Vagina (tissue), 2 donors: Measurements from ENCODE around the gene ORC4. TPM values are rescaled to one million over a fixed set of nuclear protein-coding genes. Genes with fewer than 3 reads are reported as not detected.
A peak's percentile ranks its signal among the peaks of the same experiment; 100 is the strongest.

Source experiments
- DNase-seq, 2 donors: peaks; one replicate each; pipeline ENCODE4 v3.0.0-alpha.2; 2017; ENCODE audit errors: extremely low spot score in 2 of 2
- H3K27ac ChIP-seq: fragments of 200-600 bp; sonication (generic); one replicate; pipeline ENCODE4 v1.5.1; 2019
- H3K27me3 ChIP-seq: fragments of 200-600 bp; sonication (generic); one replicate; pipeline ENCODE4 v1.5.1; 2019
- H3K36me3 ChIP-seq, 2 donors: fragments of 200-600 bp; sonication (generic); one replicate each; pipeline ENCODE4 v1.5.1; 2017 to 2019
- H3K4me1 ChIP-seq: fragments of 200-600 bp; sonication (generic); one replicate; pipeline ENCODE4 v1.5.1; 2019
- H3K4me3 ChIP-seq, 2 donors: fragments of 200-600 bp; sonication (generic); 1 replicate in 1 of 2; 2 replicates in 1 of 2; pipeline ENCODE4 v1.5.1; 2016 to 2019
- H3K9me3 ChIP-seq: fragments of 200-600 bp; sonication (generic); one replicate; pipeline ENCODE4 v1.5.1; 2019
- CTCF ChIP-seq, 3 experiments: fragments of 450-650 bp in 2 of 3; fragments of 200-600 bp in 1 of 3; sonication (generic) in 1 of 3; IDR thresholded peaks; one replicate each; pipeline ENCODE4 v1.5.1; 2017 to 2019; ENCODE audit warnings: antibody characterized with exemption in 3 of 3, mild to moderate bottlenecking in 2 of 3, moderate library complexity in 2 of 3
- POLR2A ChIP-seq, 2 donors: fragments of 450-650 bp; IDR thresholded peaks; one replicate each; pipeline ENCODE4 v1.6.1; 2017; ENCODE audit warnings: antibody characterized with exemption in 2 of 2, mild to moderate bottlenecking in 2 of 2, moderate library complexity in 2 of 2
- POLR2AphosphoS5 ChIP-seq, 2 donors: sonication (generic); formaldehyde crosslinking; IDR thresholded peaks; one replicate each; pipeline ENCODE4 v1.9.0; 2017; ENCODE audit warnings: antibody characterized with exemption in 2 of 2, mild to moderate bottlenecking in 2 of 2, low read depth in 1 of 2; ENCODE audit not compliant: insufficient read depth in 1 of 2
- intact Hi-C: fragments of 100-400 bp; cut with DNase I; formaldehyde crosslinking; loops from one replicate; pipeline ENCODE4 v1.15.1; 2023
- total RNA-seq: library from RNA; depleted of rRNA; stranded (reverse); fragments of >200 nt; gene quantifications from one replicate; pipeline ENCODE4 v1.2.3, GENCODE V29; 2016

ORC4 gene
- total RNA-seq, 1 donor from 2014 or later = 25.5 TPM

- no peak for TF ChIP-seq POLR2AphosphoS5 (IDR thresholded peaks at IDR 0.05; ENCODE audit: insufficient read depth in 1 of 2, low read depth in 1 of 2)
- no peak for TF ChIP-seq POLR2A (IDR thresholded peaks at IDR 0.05)
- TF ChIP-seq CTCF (IDR thresholded peaks at IDR 0.05) = no peak
These were observed 103.8 kb downstream of the ORC4 start for GRCh38 chr2:147916723-147917122.

GRCh38 chr2:147916067-147916466 is 104.5 kb downstream of the ORC4 start:
- Histone ChIP-seq H3K27ac (no peak overlapping the region), H3K9me3 (no peaks in the 10 kb centered on the region), H3K4me3 (no peak overlapping the region), H3K36me3 (peaks cover 0 to 18% of the 10 kb centered on the region in 2 donors), H3K4me1 (no peaks in the 10 kb centered on the region), H3K27me3 (no peaks in the 10 kb centered on the region)
- intact Hi-C loops = no loop called here
- no peak for DNase-seq
- no peak for TF ChIP-seq POLR2A (IDR thresholded peaks at IDR 0.05)
- TF ChIP-seq POLR2AphosphoS5 (IDR thresholded peaks at IDR 0.05; ENCODE audit: insufficient read depth in 1 of 2, low read depth in 1 of 2) = no peak
- TF ChIP-seq CTCF (IDR thresholded peaks at IDR 0.05) = no peak

More at GRCh38 chr2:147916723-147917122, 103.8 kb downstream of the ORC4 start:
- no peaks in the 10 kb centered on the region for H3K9me3 ChIP-seq
- no peak overlapping the region for H3K27ac ChIP-seq
- H3K4me1 ChIP-seq = no peaks in the 10 kb centered on the region
- DNase-seq = no peak
- H3K4me3 ChIP-seq = no peak overlapping the region
- H3K27me3 ChIP-seq = no peaks in the 10 kb centered on the region
- H3K36me3 ChIP-seq = peaks cover 0 to 18% of the 10 kb centered on the region in 2 donors
- intact Hi-C loops = no loop called here

GRCh38 chr2:147913701-147914480 is 106.6 kb downstream of the ORC4 start:
- no peaks in the 10 kb centered on the region for H3K4me1 ChIP-seq
- no peak overlapping the region for H3K4me3 ChIP-seq
- H3K27ac ChIP-seq = no peak overlapping the region
- no peaks in the 10 kb centered on the region for H3K9me3 ChIP-seq
- intact Hi-C loops = no loop called here
- H3K27me3 ChIP-seq = no peaks in the 10 kb centered on the region
- no peak for TF ChIP-seq CTCF (IDR thresholded peaks at IDR 0.05)
- TF ChIP-seq POLR2AphosphoS5 (IDR thresholded peaks at IDR 0.05; ENCODE audit: insufficient read depth in 1 of 2, low read depth in 1 of 2) = no peak
- TF ChIP-seq POLR2A (IDR thresholded peaks at IDR 0.05) = no peak
- H3K36me3 ChIP-seq = peaks cover 0 to 10% of the 10 kb centered on the region in 2 donors
- no peak for DNase-seq

- TF ChIP-seq CTCF (IDR thresholded peaks at IDR 0.05) (peak; percentile 60 to 84 (median 78)), POLR2AphosphoS5 (IDR thresholded peaks at IDR 0.05; ENCODE audit: insufficient read depth in 1 of 2, low read depth in 1 of 2) (no peak)
- H3K27ac ChIP-seq = no peak overlapping the region
- H3K27me3 ChIP-seq = no peaks in the 10 kb centered on the region
- DNase-seq = no peak
- intact Hi-C loops = no loop called here
- no peaks in the 10 kb centered on the region for H3K9me3 ChIP-seq
- H3K4me3 ChIP-seq = no peak overlapping the region
- H3K4me1 ChIP-seq = no peaks in the 10 kb centered on the region
- H3K36me3 ChIP-seq = no peaks in the 10 kb centered on the region
These were observed 109.5 kb downstream of the ORC4 start for GRCh38 chr2:147910990-147911473.

GRCh38 chr2:147909178-147909577 is 111.4 kb downstream of the ORC4 start:
- no peak for TF ChIP-seq POLR2AphosphoS5 (IDR thresholded peaks at IDR 0.05; ENCODE audit: insufficient read depth in 1 of 2, low read depth in 1 of 2)
- no peak for TF ChIP-seq POLR2A (IDR thresholded peaks at IDR 0.05)
- TF ChIP-seq CTCF (IDR thresholded peaks at IDR 0.05) = no peak

More at GRCh38 chr2:147909178-147909577, 111.4 kb downstream of the ORC4 start:
- Histone ChIP-seq H3K27ac (no peak overlapping the region), H3K36me3 (no peaks in the 10 kb centered on the region), H3K4me3 (no peak overlapping the region), H3K27me3 (no peaks in the 10 kb centered on the region), H3K4me1 (peaks cover 6% of the 10 kb centered on the region), H3K9me3 (no peaks in the 10 kb centered on the region)
- intact Hi-C loops = no loop called here
- no peak for DNase-seq
